MG63 (cell line): ENCODE measurements around the gene ANKS1B. TPM values are rescaled to one million over a fixed set of nuclear protein-coding genes. Genes with fewer than 3 reads are reported as not detected.
"Not testable (repeated sequence)": the region's sequence is repeated elsewhere in the genome, so short reads cannot be mapped to it uniquely, and the experiment has no call there.

Experiments
- DNase-seq: peaks from one replicate; pipeline ENCODE4 v3.0.0-alpha.2; 2020
- H3K27me3 ChIP-seq: fragments of 250-450 bp; sonication (Bioruptor Pico); 2 replicates; pipeline ENCODE4 v1.5.1; 2020; ENCODE audit warnings: mild to moderate bottlenecking, moderate library complexity
- H3K36me3 ChIP-seq: fragments of 250-450 bp; sonication (Bioruptor Pico); 2 replicates; pipeline ENCODE4 v1.5.1; 2020; ENCODE audit warnings: mild to moderate bottlenecking, moderate library complexity
- H3K4me3 ChIP-seq: fragments of 250-450 bp; sonication (Bioruptor Pico); 2 replicates; pipeline ENCODE4 v1.5.1; 2020; ENCODE audit warnings: mild to moderate bottlenecking, moderate library complexity
- H3K9me3 ChIP-seq: fragments of 250-450 bp; sonication (Bioruptor Pico); 2 replicates; pipeline ENCODE4 v1.5.1; 2020; ENCODE audit warnings: mild to moderate bottlenecking, moderate library complexity
- total RNA-seq: library from RNA; depleted of rRNA; stranded (reverse); fragments of >200 nt; shearing (Covaris generic); gene quantifications from 2 replicates; pipeline ENCODE4 v1.2.3, GENCODE V29; 2014; ENCODE audit warnings: low replicate concordance

Gene ANKS1B
- total RNA-seq, 1 experiment from 2014 or later = 0.10 TPM

DNA sequence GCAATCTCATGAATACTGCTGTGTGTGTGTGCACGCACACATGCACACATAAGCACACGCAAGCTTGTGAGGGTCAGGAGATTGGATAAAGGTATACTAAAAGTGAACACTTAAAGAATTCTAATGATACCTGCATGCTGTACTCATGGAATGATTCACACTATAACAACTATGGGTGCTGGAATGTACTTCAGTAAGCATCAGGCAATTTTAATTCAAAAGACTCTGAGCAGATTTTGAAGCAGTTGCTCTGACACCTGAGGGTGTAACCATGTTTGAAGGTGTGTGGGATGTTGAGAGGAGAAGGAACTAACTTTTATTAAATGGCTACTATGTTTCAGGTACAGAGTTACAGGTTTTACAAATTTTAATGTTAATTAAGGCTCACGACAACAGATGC is 275.6 kb downstream of the ANKS1B start:
- H3K27me3 ChIP-seq = no peaks in the 10 kb centered on the region
- DNase-seq = no peak
- H3K9me3 ChIP-seq = no peaks in the 10 kb centered on the region
- no peak overlapping the region for H3K4me3 ChIP-seq
- H3K36me3 ChIP-seq = no peaks in the 10 kb centered on the region

DNA sequence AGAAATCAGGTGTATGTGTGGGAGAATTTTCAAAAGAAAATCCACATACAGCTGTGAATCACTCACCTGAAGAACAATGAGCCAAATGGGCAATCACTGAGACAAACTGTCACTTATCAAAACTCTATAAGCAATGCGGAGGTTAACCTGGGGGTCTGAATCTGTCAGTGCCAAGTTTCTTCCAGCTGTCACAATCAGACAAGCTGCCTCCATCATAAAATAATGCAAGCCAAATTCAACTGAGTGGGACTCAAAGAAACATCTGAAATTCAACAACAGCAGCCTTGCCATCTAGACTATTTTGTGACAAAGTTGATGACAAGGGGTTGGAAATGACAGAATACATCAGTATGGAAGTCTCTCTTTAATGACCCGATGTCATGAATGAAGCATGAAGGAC is 276.9 kb downstream of the ANKS1B start:
- Histone ChIP-seq H3K36me3 (no peaks in the 10 kb centered on the region), H3K27me3 (no peaks in the 10 kb centered on the region), H3K9me3 (no peaks in the 10 kb centered on the region), H3K4me3 (no peak overlapping the region)
- no peak for DNase-seq

DNA sequence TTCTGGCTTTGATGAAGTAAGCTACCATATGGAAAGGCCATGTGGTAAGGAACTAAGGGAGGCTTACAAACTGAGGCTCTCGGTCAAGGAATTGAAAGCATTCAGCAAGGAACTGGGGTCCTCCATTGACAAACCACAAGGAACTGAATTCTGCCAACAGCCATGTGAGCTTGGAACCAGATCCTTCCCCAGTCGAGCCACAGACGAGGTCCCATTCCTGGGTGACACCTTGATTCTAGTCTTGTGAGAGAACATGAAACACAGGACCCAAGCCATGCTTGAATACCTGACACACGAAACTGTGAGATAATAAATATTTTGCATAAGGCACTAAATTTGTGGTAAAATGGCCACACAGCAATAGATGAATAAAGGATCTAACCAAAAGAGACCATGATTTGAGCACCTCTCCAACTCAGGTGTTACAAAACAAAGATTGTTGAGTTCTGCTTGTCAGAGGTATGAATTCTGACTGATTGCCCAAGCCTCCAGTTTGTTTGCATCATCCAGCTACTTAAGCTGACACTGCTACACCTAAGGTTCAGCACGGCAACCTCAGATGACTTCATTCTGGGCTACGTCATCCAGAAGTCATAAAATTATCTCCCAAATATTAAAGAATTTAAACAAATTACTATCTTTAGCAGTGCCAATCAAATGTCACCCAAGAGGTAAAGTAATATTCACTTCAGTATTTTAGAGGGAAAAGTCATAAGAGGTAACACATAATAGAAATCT is 277.8 kb downstream of the ANKS1B start:
- Histone ChIP-seq H3K4me3 (no peak overlapping the region), H3K27me3 (no peaks in the 10 kb centered on the region), H3K9me3 (no peaks in the 10 kb centered on the region), H3K36me3 (no peaks in the 10 kb centered on the region)
- no peak for DNase-seq

DNA sequence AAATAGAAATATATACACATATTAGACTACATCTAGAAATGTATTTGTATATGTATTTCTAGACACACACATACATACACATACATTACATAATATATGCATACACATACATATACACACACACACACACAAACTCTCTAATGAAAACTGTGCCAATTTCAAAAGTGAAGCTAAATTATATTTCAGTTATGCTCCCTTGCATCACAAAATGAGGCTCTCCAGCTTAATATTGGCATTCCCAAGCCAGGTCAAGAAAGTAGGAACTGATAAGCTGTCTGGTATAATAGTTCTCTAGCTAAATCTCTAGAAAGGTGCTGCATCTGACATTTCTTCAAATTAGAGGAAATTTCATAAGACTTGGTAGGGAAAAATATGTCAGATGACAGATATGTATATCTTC is 280.3 kb downstream of the ANKS1B start:
- no peaks in the 10 kb centered on the region for H3K27me3 ChIP-seq

DNA sequence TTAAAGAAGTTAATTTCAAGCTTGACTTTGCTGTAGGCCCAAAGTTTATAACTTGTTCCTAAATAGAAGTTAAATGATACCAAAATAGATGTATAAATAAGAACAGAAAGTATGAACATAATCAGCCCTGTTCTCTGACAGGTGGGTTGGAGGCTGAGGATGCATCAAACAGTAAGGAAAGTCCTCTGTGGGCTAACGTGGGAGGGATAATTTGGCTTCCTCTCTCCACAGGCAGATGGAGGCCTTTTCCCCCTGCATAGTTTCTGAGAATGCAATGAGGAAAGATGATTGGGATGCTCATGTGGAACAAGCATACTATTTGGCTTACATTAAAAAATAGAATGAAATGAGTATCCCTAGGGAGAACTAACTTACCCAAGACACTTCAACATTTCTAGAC is 280.7 kb downstream of the ANKS1B start:
- no peaks in the 10 kb centered on the region for H3K9me3 ChIP-seq
- H3K4me3 ChIP-seq = no peak overlapping the region
- DNase-seq = no peak
- no peaks in the 10 kb centered on the region for H3K27me3 ChIP-seq
- no peaks in the 10 kb centered on the region for H3K36me3 ChIP-seq

More for the DNA sequence above, 280.3 kb downstream of the ANKS1B start:
- no peak overlapping the region for H3K4me3 ChIP-seq
- H3K36me3 ChIP-seq = no peaks in the 10 kb centered on the region
- H3K9me3 ChIP-seq = no peaks in the 10 kb centered on the region
- DNase-seq = no peak

DNA sequence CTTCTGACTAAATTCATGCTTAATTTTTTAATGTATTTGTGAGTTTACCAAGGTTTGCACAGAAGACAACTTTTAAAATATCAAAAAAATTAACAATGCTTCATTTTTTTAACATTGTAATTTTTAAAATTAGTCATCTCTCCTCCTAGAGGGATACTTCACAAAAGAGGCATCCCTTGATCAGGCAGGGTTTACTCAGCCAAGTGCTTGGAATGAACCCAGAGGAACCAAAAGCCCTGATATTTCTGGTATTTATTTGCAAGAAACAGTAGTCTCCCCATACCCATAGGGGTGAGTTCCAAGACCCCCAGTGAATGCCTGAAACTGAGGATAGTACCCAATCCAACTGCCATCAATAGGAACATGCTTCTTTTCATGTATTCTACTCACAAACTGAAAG is 284.7 kb downstream of the ANKS1B start:
- H3K36me3 ChIP-seq = no peaks in the 10 kb centered on the region
- no peaks in the 10 kb centered on the region for H3K27me3 ChIP-seq
- DNase-seq = no peak
- no peak overlapping the region for H3K4me3 ChIP-seq
- H3K9me3 ChIP-seq = no peaks in the 10 kb centered on the region

DNA sequence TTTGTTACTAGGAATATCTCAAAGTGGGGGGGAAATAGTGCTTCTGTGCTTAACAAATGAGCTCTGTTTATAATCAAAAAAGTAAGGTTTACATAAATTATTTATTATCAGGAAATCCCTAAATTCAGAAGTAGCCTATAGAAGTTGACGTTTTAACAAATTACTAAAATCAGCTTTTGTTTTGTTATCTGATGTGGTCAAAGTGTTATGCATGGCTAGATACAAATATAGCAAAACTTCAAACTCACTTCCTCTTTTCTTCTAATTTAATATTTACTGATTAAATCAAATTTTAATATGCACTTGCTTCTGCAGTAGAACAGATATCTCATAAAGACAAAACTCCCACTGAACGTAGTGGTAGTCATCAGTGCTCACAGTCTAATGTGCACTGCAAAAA is 289.7 kb downstream of the ANKS1B start:
- DNase-seq = no peak
- Histone ChIP-seq H3K9me3 (no peaks in the 10 kb centered on the region), H3K27me3 (no peaks in the 10 kb centered on the region), H3K4me3 (no peak overlapping the region), H3K36me3 (no peaks in the 10 kb centered on the region)

DNA sequence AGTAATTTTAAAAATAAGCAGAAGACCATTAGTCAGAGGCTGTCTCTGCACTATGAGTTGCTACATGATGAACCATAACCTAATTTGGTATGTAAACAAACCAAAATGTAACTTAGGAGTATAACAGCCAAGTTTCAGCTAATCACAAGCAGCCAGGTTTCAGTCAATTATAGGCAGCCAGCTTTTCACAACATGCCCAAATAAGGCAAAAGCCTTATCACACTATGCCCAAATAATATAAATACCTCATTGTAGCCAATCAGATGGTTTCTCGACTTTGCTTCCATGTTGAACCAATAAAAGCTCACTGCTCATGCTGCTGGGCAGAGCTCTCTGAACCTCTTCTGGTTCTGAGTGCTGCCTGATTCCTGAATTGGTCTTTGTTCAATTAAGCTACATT is 298.6 kb downstream of the ANKS1B start:
- no peaks in the 10 kb centered on the region; the same call in 1 of the 2 replicates for H3K27me3 ChIP-seq
- no peak overlapping the region for H3K4me3 ChIP-seq
- DNase-seq = no peak
- no peaks in the 10 kb centered on the region for H3K9me3 ChIP-seq
- no peaks in the 10 kb centered on the region for H3K36me3 ChIP-seq

DNA sequence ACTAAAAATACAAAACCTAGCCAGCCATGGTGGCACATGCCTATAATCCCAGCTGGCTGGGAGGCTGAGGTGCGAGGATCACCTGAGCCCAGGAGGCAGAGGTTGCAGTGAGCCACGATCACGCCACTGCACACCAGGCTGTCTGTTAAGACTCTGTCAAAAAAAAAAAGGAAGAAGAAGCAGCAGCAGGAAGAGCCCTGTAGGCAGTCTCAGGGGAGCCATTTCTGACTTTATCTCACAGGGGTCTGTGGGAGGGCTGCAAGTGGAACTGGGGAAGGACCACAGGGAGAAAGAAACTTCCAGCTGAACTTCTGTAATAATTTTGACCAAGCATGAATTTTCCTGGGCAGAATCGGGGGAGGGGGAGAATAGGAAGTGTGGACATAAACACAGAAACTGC is 304.5 kb downstream of the ANKS1B start:
- Histone ChIP-seq H3K36me3 (no peaks in the 10 kb centered on the region), H3K9me3 (no peaks in the 10 kb centered on the region), H3K4me3 (no peak overlapping the region), H3K27me3 (no peaks in the 10 kb centered on the region; the same call in 1 of the 2 replicates)
- DNase-seq = no peak

DNA sequence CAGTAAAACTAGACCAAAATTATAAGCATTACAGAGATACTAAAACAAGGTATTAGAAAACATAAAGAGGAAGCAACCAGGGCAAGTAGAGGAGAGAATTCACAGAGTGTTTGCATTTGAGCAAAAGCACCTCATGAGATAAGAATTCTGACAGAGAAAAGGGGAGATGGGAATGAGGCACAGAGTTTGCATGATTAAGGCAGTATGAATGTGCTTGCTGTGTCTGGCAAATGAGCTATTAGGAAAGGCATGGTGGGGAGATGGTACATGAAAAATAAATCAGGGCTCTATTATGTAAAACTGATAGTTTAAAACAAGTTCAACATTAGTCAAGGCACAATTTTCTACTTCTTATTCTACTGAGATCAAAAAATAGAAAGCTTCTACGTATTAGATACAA is 314.1 kb downstream of the ANKS1B start:
- no peak overlapping the region for H3K4me3 ChIP-seq
- H3K9me3 ChIP-seq = no peaks in the 10 kb centered on the region
- no peaks in the 10 kb centered on the region for H3K27me3 ChIP-seq
- no peaks in the 10 kb centered on the region for H3K36me3 ChIP-seq
- no peak for DNase-seq

DNA sequence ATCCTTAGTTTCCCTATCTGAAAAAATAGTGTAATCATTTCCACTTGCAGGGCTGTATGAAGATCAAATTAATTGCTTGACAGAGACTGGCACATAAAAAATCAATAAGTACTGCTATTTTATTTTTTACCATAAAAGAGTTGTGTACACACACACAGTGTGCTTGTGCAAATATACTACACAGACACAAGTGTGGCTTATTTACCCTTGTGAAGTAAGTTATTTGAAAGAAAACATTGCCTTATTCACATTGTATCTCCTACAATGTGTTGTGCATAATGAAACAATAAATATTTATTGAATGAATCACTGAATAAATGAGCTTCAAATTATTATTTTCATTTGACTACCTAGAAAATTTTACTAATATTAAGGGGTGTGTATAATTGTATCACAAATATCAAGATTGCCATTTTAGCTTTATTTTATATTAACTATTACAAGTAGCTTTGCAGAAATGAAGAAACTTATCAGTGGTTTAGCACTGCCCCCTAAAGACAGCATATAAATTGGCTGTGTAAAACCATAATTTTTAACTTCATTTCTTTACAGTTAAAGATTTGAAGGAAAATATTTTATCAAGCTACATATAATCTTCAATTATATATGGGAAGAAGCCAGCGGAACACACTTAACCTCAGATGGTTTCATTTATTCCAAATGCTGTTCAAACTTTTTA is 325.9 kb downstream of the ANKS1B start:
- no peaks in the 10 kb centered on the region for H3K9me3 ChIP-seq
- DNase-seq = no peak
- no peak overlapping the region for H3K4me3 ChIP-seq
- no peaks in the 10 kb centered on the region for H3K27me3 ChIP-seq
- H3K36me3 ChIP-seq = no peaks in the 10 kb centered on the region

DNA sequence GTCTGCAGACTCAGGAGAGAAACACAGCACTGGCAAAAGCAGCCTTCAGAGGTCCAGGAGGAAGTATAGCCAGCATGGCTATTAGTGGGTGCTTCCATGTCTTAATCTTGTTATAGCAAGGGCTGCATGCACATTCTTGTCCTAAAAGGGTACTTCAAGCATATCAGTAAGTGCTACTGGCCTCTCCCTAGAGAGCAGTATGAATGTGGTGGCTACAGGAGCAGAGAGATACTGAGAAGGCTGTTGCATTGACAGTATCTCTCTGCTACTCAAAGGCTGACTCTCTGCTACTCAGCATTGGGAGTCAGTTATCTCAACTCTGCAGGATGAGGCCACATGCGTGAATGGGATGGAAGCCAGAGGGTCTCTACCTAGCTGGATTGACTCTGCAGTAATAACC is 335.2 kb downstream of the ANKS1B start:
- H3K36me3 ChIP-seq = no peaks in the 10 kb centered on the region
- H3K9me3 ChIP-seq = no peaks in the 10 kb centered on the region
- H3K27me3 ChIP-seq = no peaks in the 10 kb centered on the region
- H3K4me3 ChIP-seq = no peak overlapping the region
- no peak for DNase-seq

DNA sequence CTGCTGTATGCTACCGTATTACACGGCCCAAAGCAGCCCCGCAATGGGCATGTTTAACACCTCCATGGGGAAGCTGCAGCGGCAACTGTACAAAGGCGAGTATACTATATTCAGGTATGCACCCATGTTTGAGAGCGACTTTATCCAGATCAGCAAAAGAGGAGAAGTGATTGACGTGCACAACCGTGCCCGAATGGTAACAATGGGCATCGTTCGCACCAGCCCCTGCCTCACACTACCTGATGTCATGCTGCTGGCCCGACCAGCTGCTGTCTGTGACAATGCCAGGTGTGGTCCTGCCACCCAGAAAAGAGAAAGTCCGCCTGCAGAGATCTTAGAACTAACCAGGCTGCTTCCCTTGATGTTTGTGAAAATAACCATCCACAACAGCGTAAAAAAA is 336.6 kb downstream of the ANKS1B start:
- no peaks in the 10 kb centered on the region for H3K27me3 ChIP-seq
- DNase-seq = no peak
- H3K36me3 ChIP-seq = no peaks in the 10 kb centered on the region
- H3K9me3 ChIP-seq = no peaks in the 10 kb centered on the region
- H3K4me3 ChIP-seq = no peak overlapping the region

DNA sequence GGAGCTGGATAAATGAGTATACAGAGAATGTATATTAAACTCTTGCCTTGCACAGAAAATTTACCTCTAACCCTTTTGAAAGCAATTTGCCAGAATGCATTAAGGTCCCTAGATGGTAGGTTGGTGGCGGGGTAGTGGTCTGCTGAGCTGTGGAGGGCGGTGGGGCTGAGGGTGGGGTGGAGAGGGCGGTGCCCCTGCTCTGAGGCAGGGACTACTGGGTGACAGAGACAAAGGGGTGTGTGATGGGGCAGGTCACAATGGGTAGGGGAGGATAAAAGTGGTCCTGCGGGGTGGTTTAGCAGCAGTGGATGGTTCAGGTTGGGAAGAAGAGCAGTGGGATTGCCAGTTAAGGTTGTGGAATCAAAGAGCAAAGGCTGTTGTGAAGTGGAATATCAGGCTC is 337.3 kb downstream of the ANKS1B start, which contains the start of gene GARIN6:
GARIN6 (plus strand) TSS at position 301 of the 400 bp plus-strand sequence. CDS start 422 bp downstream, outside the sequence.
- H3K27me3 ChIP-seq = no peaks in the 10 kb centered on the region
- no peaks in the 10 kb centered on the region for H3K36me3 ChIP-seq
- no peak for DNase-seq
- no peaks in the 10 kb centered on the region for H3K9me3 ChIP-seq
- no peak within 1 kb of the TSS for H3K4me3 ChIP-seq

DNA sequence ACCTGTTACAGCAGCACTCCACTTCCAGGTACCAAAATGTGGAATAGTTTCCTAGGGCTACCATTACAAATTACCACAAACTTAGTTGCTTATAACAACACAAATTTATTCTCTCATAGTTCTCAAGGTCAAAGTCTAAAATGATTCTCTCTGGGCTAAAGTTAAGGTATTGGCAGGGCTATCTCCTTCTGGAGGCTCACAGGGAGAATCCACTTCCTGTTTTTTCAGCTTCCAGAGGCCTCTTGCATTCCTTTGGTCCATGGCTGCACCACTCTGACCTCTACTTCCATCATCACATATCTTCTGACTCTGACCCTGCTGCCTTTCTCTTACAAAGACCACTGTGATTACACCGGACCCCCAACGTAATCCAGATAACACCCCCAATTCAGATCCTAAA is 340.1 kb downstream of the ANKS1B start:
- Histone ChIP-seq H3K4me3 (no peak overlapping the region), H3K9me3 (no peaks in the 10 kb centered on the region), H3K36me3 (no peaks in the 10 kb centered on the region), H3K27me3 (no peaks in the 10 kb centered on the region)
- no peak for DNase-seq

DNA sequence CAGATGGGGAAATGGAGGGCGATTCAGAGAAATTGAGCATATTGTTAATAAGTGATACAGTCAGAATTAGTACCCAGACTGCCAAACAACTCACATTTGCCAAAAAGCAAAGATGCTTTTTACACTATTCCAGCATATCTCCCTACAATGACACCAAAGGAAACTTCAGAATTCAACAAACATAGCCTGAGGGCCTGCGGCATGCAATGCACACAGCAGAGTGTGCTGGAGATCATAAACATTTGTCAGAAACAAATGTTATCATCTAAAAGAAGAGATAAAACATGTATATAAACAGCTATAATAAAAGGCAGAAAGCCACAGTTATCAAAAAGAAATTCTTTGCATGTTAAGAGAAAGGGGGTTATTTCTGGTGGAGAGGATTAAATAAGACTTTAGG is 357.3 kb downstream of the ANKS1B start:
- Histone ChIP-seq H3K36me3 (no peaks in the 10 kb centered on the region), H3K9me3 (no peaks in the 10 kb centered on the region)
- DNase-seq = no peak

DNA sequence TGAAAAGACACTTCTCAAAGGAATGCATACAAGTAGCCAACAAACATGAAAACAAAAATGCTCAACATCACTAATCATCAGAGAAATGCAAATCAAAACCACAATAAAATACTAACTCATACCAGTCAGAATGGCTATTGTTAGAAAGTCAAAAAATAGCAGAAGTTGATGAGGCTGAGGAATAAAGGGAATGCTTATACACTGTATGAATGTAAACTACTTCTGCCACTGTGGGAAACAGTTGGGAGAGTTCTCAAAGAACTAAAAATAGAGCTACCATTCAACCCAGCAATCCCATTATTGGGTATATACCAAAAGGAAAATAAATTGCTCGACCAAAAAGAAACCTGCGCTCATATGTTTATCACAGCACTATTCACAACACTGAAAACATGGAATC is 360.1 kb downstream of the ANKS1B start:
- H3K9me3 ChIP-seq, H3K4me3 ChIP-seq, H3K27me3 ChIP-seq, DNase-seq, H3K36me3 ChIP-seq: not testable (repeated sequence)

More for the DNA sequence above, 357.3 kb downstream of the ANKS1B start:
- no peaks in the 10 kb centered on the region for H3K27me3 ChIP-seq
- no peak overlapping the region for H3K4me3 ChIP-seq

DNA sequence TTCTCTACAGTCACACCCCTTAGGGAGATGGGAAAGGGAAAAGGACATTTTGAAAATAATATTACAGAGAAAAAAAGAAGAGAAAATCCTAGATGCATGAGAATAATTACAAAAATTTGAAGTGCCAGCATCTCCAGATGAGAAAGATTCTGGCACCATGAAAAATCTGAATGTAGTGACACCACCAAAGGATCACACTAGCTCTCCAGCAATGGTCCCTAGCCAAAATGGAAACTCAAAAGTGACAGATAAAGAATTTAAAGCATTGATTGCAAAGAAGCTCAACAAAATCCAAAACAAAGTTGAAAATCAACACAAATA is 364.6 kb downstream of the ANKS1B start:
- no peak for DNase-seq
- H3K4me3 ChIP-seq = no peak overlapping the region
- H3K36me3 ChIP-seq = no peaks in the 10 kb centered on the region
- no peaks in the 10 kb centered on the region for H3K27me3 ChIP-seq
- H3K9me3 ChIP-seq = no peaks in the 10 kb centered on the region
